ENCODE measurements around the gene TMEM170B. TPM values are rescaled to one million over a fixed set of nuclear protein-coding genes. Genes with fewer than 3 reads are reported as not detected.

Gene TMEM170B
- total RNA-seq, 1 experiment from 2014 or later = 1.0 TPM

- H3K4me2 ChIP-seq (ENCODE audit: low read length) = no peak overlapping the region
- H3K27ac ChIP-seq (ENCODE audit: low read depth, low read length) = no peak overlapping the region
- no peaks in the 10 kb centered on the region for H4K20me1 ChIP-seq (ENCODE audit: insufficient read depth)
- POLR2A ChIA-PET = no interaction called here
- no peaks in the 10 kb centered on the region for H3K4me1 ChIP-seq (ENCODE audit: control insufficient read depth in 1 of 2, insufficient read depth in 2 of 2, low read length in 2 of 2)
- CTCF ChIA-PET = no interaction called here
- no TSS peak for BruUV-seq (replicated peaks)
- no peaks in the 10 kb centered on the region for H3K79me2 ChIP-seq (ENCODE audit: insufficient read depth, low read length)
- no peaks in the 10 kb centered on the region for H3K9me2 ChIP-seq (ENCODE audit: insufficient read depth)
- H2AFZ ChIP-seq (ENCODE audit: low read depth, low read length, poor library complexity, severe bottlenecking) = no peak overlapping the region
- H3K9me3 ChIP-seq (ENCODE audit: control insufficient read depth in 1 of 2, insufficient read depth in 1 of 2, low read depth in 1 of 2, low read length in 2 of 2) = no peaks in the 10 kb centered on the region
- intact Hi-C loops (cut with micrococcal nuclease) = loop anchor here (5.0 kb wide), 1 partner anchor 1306 kb away; no protein-coding TSS in a partner anchor
- no peaks in the 10 kb centered on the region for H3K27me3 ChIP-seq (ENCODE audit: insufficient read depth, low read length)
- DNase-seq (ENCODE audit: low read depth, low spot score) (no peak), ATAC-seq (no peak)
- no peak overlapping the region for H3K4me3 ChIP-seq (replicated peaks in 1 of 2; ENCODE audit: low read depth in 1 of 2, low read length in 2 of 2)
- RAD21 ChIA-PET (ENCODE audit: low non-redundant PET in 1 of 2, low total read pairs in 2 of 2, uncharacterized antibody in 2 of 2, unreplicated experiment in 2 of 2) = no interaction called here
- H3K36me3 ChIP-seq (ENCODE audit: control insufficient read depth in 1 of 2, insufficient read depth in 2 of 2, low read length in 2 of 2) = no peaks in the 10 kb centered on the region
- no peak for TF ChIP-seq MAX (IDR thresholded peaks at IDR 0.05)
- no peak for TF ChIP-seq SP1 (IDR thresholded peaks at IDR 0.05; ENCODE audit: low read depth)
- no peak for TF ChIP-seq POLR2A (IDR thresholded peaks at IDR 0.05; ENCODE audit: borderline replicate concordance, extremely low read depth, insufficient read depth, insufficient read length)
- no peak for TF ChIP-seq YY1 (IDR thresholded peaks at IDR 0.05; ENCODE audit: extremely low read depth, insufficient replicate concordance, low read depth, low read length)
- TF ChIP-seq EZH2phosphoT487 (IDR thresholded peaks at IDR 0.05; ENCODE audit: borderline replicate concordance) = no peak
- TF ChIP-seq ELF1 (IDR thresholded peaks at IDR 0.05; ENCODE audit: borderline replicate concordance, low read depth) = no peak
- TF ChIP-seq FOSL1 (IDR thresholded peaks at IDR 0.05; ENCODE audit: low read depth) = no peak
- no peak for TF ChIP-seq REST (IDR thresholded peaks at IDR 0.05; ENCODE audit: low read depth)
- no peak for TF ChIP-seq CEBPB (IDR thresholded peaks at IDR 0.05; ENCODE audit: low read depth)
- TF ChIP-seq ZBTB33 (IDR thresholded peaks at IDR 0.05; ENCODE audit: extremely low read depth, insufficient replicate concordance, low read length) = no peak
- no peak for TF ChIP-seq CBX3 (IDR thresholded peaks at IDR 0.05; ENCODE audit: low read depth)
- no peak for TF ChIP-seq SIN3A (IDR thresholded peaks at IDR 0.05; ENCODE audit: low read depth)
- TF ChIP-seq EGR1 (IDR thresholded peaks at IDR 0.05; ENCODE audit: low read depth) = no peak
- no peak for TF ChIP-seq ZNF274 (IDR thresholded peaks at IDR 0.05; ENCODE audit: low read depth, low read length)
- TF ChIP-seq JUND (IDR thresholded peaks at IDR 0.05) = no peak
- TF ChIP-seq SRF (IDR thresholded peaks at IDR 0.05; ENCODE audit: low read depth) = no peak
- no peak overlapping the region for H3K9ac ChIP-seq (ENCODE audit: low read length)
These were observed 48.6 kb downstream of the TMEM170B start for GRCh38 chr6:11586117-11586516.

Data from HCT116 (cell line).